NCI-H146 treated with DMSO at 0.1 percent for 48 hours (cell line): ENCODE results near the gene HMGCS1.
"Not testable (repeated sequence)": the region's sequence is repeated elsewhere in the genome, so short reads cannot be mapped to it uniquely, and the experiment has no call there.

ENCODE experiments used
- DNase-seq: peaks from one replicate; lab custom pipeline; 2025; ENCODE audit not compliant: unreplicated experiment; lab: John Stamatoyannopoulos, UW

The HMGCS1 gene

GRCh38 chr5:43279548-43280274 is 33.5 kb downstream of the HMGCS1 start:
- DNase-seq = no peak

GRCh38 chr5:43275391-43275790 is 37.8 kb downstream of the HMGCS1 start:
- no peak for DNase-seq

GRCh38 chr5:43274435-43275114 is 38.6 kb downstream of the HMGCS1 start:
- DNase-seq = no peak

- no peak for DNase-seq
These were observed 39.7 kb downstream of the HMGCS1 start for GRCh38 chr5:43273552-43273951.

GRCh38 chr5:43270645-43271044 is 42.6 kb downstream of the HMGCS1 start:
- DNase-seq = no peak

- DNase-seq = no peak
These were observed 44.9 kb downstream of the HMGCS1 start for GRCh38 chr5:43268188-43268820.

GRCh38 chr5:43262269-43262668 is 50.9 kb downstream of the HMGCS1 start:
- not testable (repeated sequence) for DNase-seq

GRCh38 chr5:43258116-43258515 is 55.1 kb downstream of the HMGCS1 start:
- DNase-seq = no peak

- no peak for DNase-seq
These were observed 56.8 kb downstream of the HMGCS1 start for GRCh38 chr5:43256261-43256966.

- DNase-seq = no peak
These were observed 57.5 kb downstream of the HMGCS1 start for GRCh38 chr5:43255704-43256103.

GRCh38 chr5:43251754-43252153 is 61.5 kb downstream of the HMGCS1 start:
- DNase-seq = no peak

- DNase-seq = no peak
These were observed 67.4 kb downstream of the HMGCS1 start for GRCh38 chr5:43245724-43246385.

GRCh38 chr5:43244823-43245565 is 68.2 kb downstream of the HMGCS1 start:
- no peak for DNase-seq

GRCh38 chr5:43243270-43243669 is 69.9 kb downstream of the HMGCS1 start:
- DNase-seq = no peak

- no peak for DNase-seq
These were observed 71.0 kb downstream of the HMGCS1 start for GRCh38 chr5:43242196-43242595.
